Suppressor macrophage (primary cell): ENCODE results near the gene PCLAF.
A peak's percentile ranks its signal among the peaks of the same experiment; 100 is the strongest.
"Not testable (repeated sequence)": the region's sequence is repeated elsewhere in the genome, so short reads cannot be mapped to it uniquely, and the experiment has no call there.

Source experiments
- DNase-seq, 4 experiments: peaks; one replicate each; pipeline ENCODE4 v3.0.0-alpha.2; 2020 to 2022

Gene PCLAF

GRCh38 chr15:64361259-64361658 lies 20.0 kb downstream of the PCLAF start:
- DNase-seq, result no peak

- DNase-seq, result peak in 1 of 4 experiments; percentile 6
These were observed 24.6 kb downstream of the PCLAF start for GRCh38 chr15:64356710-64357040.

- peak; percentile 97 to 99 (median 98) for DNase-seq
These were observed 25.1 kb downstream of the PCLAF start, which contains the start of gene CSNK1G1 for GRCh38 chr15:64355944-64356709. Gene CSNK1G1 (minus strand): TSS chr15:64356173. CDS start chr15:64300499, 55,674 bp downstream.

GRCh38 chr15:64355348-64355943 lies 25.8 kb downstream of the PCLAF start:
- DNase-seq, result peak; percentile 11 to 54 (median 50)

- DNase-seq, result no peak
These were observed 26.4 kb downstream of the PCLAF start for GRCh38 chr15:64354688-64355344.

- peak in 1 of 4 experiments; percentile 19 for DNase-seq
These were observed 30.0 kb downstream of the PCLAF start for GRCh38 chr15:64351265-64351664.

- DNase-seq, result no peak
These were observed 31.9 kb downstream of the PCLAF start for GRCh38 chr15:64349375-64349774.

GRCh38 chr15:64348455-64348854 lies 32.8 kb downstream of the PCLAF start:
- DNase-seq, result no peak

GRCh38 chr15:64346242-64346641 lies 35.0 kb downstream of the PCLAF start:
- not testable (repeated sequence) for DNase-seq

- DNase-seq, result no peak
These were observed 36.5 kb downstream of the PCLAF start for GRCh38 chr15:64344651-64345294.

- no peak for DNase-seq
These were observed 37.4 kb downstream of the PCLAF start for GRCh38 chr15:64343841-64344240.

- DNase-seq, result no peak
These were observed 38.0 kb downstream of the PCLAF start for GRCh38 chr15:64343222-64343621.

GRCh38 chr15:64341961-64342360 lies 39.3 kb downstream of the PCLAF start:
- no peak for DNase-seq

GRCh38 chr15:64340355-64340754 lies 40.9 kb downstream of the PCLAF start:
- no peak for DNase-seq

- DNase-seq, result no peak
These were observed 43.5 kb downstream of the PCLAF start for GRCh38 chr15:64337761-64338160.

- no peak for DNase-seq
These were observed 47.0 kb downstream of the PCLAF start for GRCh38 chr15:64333986-64334929.

- no peak for DNase-seq
These were observed 47.7 kb downstream of the PCLAF start for GRCh38 chr15:64333516-64333915.

- not testable (repeated sequence) for DNase-seq
These were observed 49.6 kb downstream of the PCLAF start for GRCh38 chr15:64331668-64332067.

- not testable (repeated sequence) for DNase-seq
These were observed 54.3 kb downstream of the PCLAF start for GRCh38 chr15:64326975-64327374.

GRCh38 chr15:64326458-64326857 lies 54.8 kb downstream of the PCLAF start:
- not testable (repeated sequence) for DNase-seq

GRCh38 chr15:64324165-64324877 lies 56.9 kb downstream of the PCLAF start:
- peak; percentile 66 to 88 (median 80) for DNase-seq
